WI38 (cell line): Measurements from ENCODE around the gene IMMP2L.
"Not testable (repeated sequence)": the region's sequence is repeated elsewhere in the genome, so short reads cannot be mapped to it uniquely, and the experiment has no call there.

Experiments
- H3K4me3 ChIP-seq: 2 replicates; pipeline ENCODE4 v1.5.1; 2011; ENCODE audit warnings: low read depth, mild to moderate bottlenecking, control low read depth, low read length
- CTCF ChIP-seq: IDR thresholded peaks from 2 replicates; pipeline ENCODE4 v1.5.1; 2012; ENCODE audit warnings: low read depth, mild to moderate bottlenecking, control low read depth, low read length

The IMMP2L gene

GRCh38 chr7:111508387-111508786, 53.9 kb downstream of the IMMP2L start:
- TF ChIP-seq CTCF = no peak
- no peak overlapping the region for H3K4me3 ChIP-seq

DNA sequence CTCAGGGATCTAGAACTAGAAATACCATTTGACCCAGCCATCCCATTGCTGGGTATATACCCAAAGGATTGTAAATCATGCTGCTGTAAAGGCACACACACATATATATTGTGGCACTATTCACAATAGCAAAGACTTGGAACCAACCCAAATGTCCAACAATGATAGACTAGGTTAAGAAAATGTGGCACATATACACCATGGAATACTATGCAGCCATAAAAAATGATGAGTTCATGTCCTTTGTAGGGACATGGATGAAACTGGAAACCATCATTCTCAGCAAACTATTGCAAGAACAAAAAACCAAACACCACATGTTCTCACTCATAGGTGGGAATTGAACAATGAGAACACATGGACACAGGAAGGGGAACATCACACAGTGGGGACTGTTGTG, 56.9 kb downstream of the IMMP2L start:
- not testable (repeated sequence) for H3K4me3 ChIP-seq

GRCh38 chr7:111501799-111502198, 60.5 kb downstream of the IMMP2L start:
- H3K4me3 ChIP-seq = not testable (repeated sequence)

DNA sequence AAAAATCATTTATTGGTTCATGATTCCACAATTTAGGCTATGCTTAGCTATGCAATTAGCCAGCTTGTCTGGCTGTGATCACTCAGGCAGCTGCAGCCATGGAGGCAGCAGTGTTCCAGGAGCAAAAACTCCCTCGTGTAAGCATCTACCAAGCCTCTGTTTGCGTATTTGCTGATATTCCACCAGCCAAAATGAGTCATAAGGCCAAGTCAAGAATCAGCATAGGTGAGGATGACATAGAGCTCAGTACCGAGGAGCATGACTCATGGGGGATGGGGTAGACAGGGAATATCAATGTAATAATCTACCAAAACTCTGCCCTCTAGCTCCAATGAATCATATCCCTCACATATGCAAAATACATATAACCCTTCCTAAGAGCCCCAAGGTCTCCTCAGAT, 63.3 kb downstream of the IMMP2L start:
- TF ChIP-seq CTCF = no peak
- H3K4me3 ChIP-seq = no peak overlapping the region

DNA sequence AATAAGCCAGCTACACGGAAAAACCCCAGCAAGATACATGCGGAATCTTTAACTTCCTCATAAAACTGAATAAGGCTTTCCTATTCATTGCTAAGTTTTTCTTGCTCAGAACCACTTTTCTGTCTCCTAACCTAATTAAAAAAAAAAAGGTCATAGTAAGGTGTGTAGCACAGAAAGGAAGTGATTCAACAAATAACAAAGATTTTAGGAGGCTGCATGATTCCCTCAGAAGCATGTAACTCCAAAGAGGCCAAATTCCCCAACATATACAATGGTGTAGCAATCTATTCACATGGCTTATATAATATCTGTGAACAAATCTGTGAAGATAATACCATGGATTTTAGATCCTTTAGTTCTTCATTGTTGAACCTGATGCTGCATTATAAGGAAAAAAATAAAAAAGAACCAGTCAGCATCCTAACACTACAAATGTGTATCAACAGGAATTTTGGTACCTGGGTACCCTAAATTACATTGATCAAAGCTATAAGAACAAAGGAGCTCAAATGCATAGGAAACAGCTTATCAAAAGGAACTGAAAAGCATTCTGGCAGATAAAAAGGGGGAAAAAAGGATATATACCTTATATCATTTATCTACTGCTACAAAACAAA, 63.8 kb downstream of the IMMP2L start:
- TF ChIP-seq CTCF = no peak
- no peak overlapping the region for H3K4me3 ChIP-seq

GRCh38 chr7:111495173-111495810, 67.0 kb downstream of the IMMP2L start:
- TF ChIP-seq CTCF = no peak

GRCh38 chr7:111492234-111492633, 70.1 kb downstream of the IMMP2L start:
- no peak for TF ChIP-seq CTCF
- H3K4me3 ChIP-seq = no peak overlapping the region

More at GRCh38 chr7:111495173-111495810, 67.0 kb downstream of the IMMP2L start:
- no peak overlapping the region for H3K4me3 ChIP-seq

GRCh38 chr7:111486472-111487142, 75.7 kb downstream of the IMMP2L start:
- peak; percentile 43; the same call in 1 of the 2 replicates for TF ChIP-seq CTCF
- H3K4me3 ChIP-seq = no peak overlapping the region
